MM.1S (cell line): Measurements from ENCODE around the gene SLAIN2.

Source experiments
- DNase-seq: peaks from one replicate; pipeline ENCODE4 v3.0.0-alpha.2; 2015
- H2AFZ ChIP-seq: fragments of 300-600 bp; sonication (generic); 2 replicates; pipeline ENCODE4 v1.6.0; 2016; ENCODE audit warnings: antibody characterized with exemption, low read length
- H3F3A ChIP-seq: fragments of 300-600 bp; sonication (generic); 2 replicates; pipeline ENCODE4 v1.6.1; 2016; ENCODE audit warnings: mild to moderate bottlenecking, antibody characterized with exemption, low read length, moderate library complexity, mixed read lengths; ENCODE audit not compliant: insufficient read depth
- H3K27ac ChIP-seq: fragments of 300-600 bp; sonication (generic); 2 replicates; pipeline ENCODE4 v1.5.1; 2016; ENCODE audit warnings: mild to moderate bottlenecking, low read length
- H3K27me3 ChIP-seq: fragments of 300-600 bp; sonication (generic); replicated peaks from 2 replicates; pipeline ENCODE4 v1.6.0; 2016; ENCODE audit warnings: low read length; ENCODE audit not compliant: insufficient read depth
- H3K36me3 ChIP-seq: fragments of 300-600 bp; sonication (generic); replicated peaks from 2 replicates; pipeline ENCODE4 v1.6.1; 2016; ENCODE audit warnings: mild to moderate bottlenecking, low read length, mixed read lengths; ENCODE audit not compliant: insufficient read depth
- H3K4me1 ChIP-seq: fragments of 300-600 bp; sonication (generic); 2 replicates; pipeline ENCODE4 v1.6.1; 2016; ENCODE audit warnings: low read length, mixed read lengths
- H3K4me2 ChIP-seq: fragments of 300-600 bp; sonication (generic); 2 replicates; pipeline ENCODE4 v1.6.0; 2016; ENCODE audit warnings: low read depth, low read length
- H3K4me3 ChIP-seq: fragments of 300-600 bp; sonication (generic); 2 replicates; pipeline ENCODE4 v1.5.1; 2016; ENCODE audit warnings: low read length, mixed read lengths
- H3K79me2 ChIP-seq: fragments of 300-600 bp; sonication (generic); 2 replicates; pipeline ENCODE4 v1.6.1; 2016; ENCODE audit warnings: mixed run types, low read length, mixed read lengths
- H3K9ac ChIP-seq: fragments of 300-600 bp; sonication (generic); 2 replicates; pipeline ENCODE4 v1.6.1; 2016; ENCODE audit warnings: low read length, mixed read lengths
- H3K9me2 ChIP-seq: fragments of 300-600 bp; sonication (generic); replicated peaks from 2 replicates; pipeline ENCODE4 v1.6.1; 2016; ENCODE audit warnings: mild to moderate bottlenecking, low read length, mixed read lengths; ENCODE audit not compliant: insufficient read depth
- H3K9me3 ChIP-seq: fragments of 300-600 bp; sonication (generic); replicated peaks from 2 replicates; pipeline ENCODE4 v1.6.1; 2016; ENCODE audit warnings: mild to moderate bottlenecking, low read length, mixed read lengths; ENCODE audit not compliant: insufficient read depth
- H4K20me1 ChIP-seq: fragments of 300-600 bp; sonication (generic); 2 replicates; pipeline ENCODE4 v1.6.1; 2016; ENCODE audit warnings: mild to moderate bottlenecking, low read length, moderate library complexity, mixed read lengths; ENCODE audit not compliant: insufficient read depth
- EZH2 ChIP-seq: fragments of 300-600 bp; sonication (generic); optimal IDR thresholded peaks from 2 replicates; pipeline ENCODE3; 2017; ENCODE audit warnings: low read depth, mild to moderate bottlenecking, antibody characterized with exemption, low read length, mixed read lengths
- EZH2phosphoT487 ChIP-seq: fragments of 300-600 bp; sonication (generic); IDR thresholded peaks from 2 replicates; pipeline ENCODE4 v1.6.1; 2018; ENCODE audit warnings: antibody characterized with exemption, low read length
- TF ChIP-seq, protein P1 (sequence below): fragments of 300-600 bp; sonication (generic); IDR thresholded peaks from 2 replicates; pipeline ENCODE4 v1.5.1; 2016; ENCODE audit warnings: antibody characterized with exemption, low read length, mixed read lengths

SLAIN2 gene

GRCh38 chr4:48361012-48361400 is 19.7 kb downstream of the SLAIN2 start:
- H3K4me1 ChIP-seq = no peaks in the 10 kb centered on the region
- no peaks in the 10 kb centered on the region for H3K27me3 ChIP-seq
- no peaks in the 10 kb centered on the region for H4K20me1 ChIP-seq
- H2AFZ ChIP-seq = no peak overlapping the region
- no peaks in the 10 kb centered on the region for H3K36me3 ChIP-seq
- H3K9me3 ChIP-seq = no peaks in the 10 kb centered on the region
- no peaks in the 10 kb centered on the region for H3F3A ChIP-seq
- H3K9ac ChIP-seq = no peak overlapping the region
- DNase-seq = no peak
- no peak for TF ChIP-seq EZH2
- TF ChIP-seq, protein P1, sequence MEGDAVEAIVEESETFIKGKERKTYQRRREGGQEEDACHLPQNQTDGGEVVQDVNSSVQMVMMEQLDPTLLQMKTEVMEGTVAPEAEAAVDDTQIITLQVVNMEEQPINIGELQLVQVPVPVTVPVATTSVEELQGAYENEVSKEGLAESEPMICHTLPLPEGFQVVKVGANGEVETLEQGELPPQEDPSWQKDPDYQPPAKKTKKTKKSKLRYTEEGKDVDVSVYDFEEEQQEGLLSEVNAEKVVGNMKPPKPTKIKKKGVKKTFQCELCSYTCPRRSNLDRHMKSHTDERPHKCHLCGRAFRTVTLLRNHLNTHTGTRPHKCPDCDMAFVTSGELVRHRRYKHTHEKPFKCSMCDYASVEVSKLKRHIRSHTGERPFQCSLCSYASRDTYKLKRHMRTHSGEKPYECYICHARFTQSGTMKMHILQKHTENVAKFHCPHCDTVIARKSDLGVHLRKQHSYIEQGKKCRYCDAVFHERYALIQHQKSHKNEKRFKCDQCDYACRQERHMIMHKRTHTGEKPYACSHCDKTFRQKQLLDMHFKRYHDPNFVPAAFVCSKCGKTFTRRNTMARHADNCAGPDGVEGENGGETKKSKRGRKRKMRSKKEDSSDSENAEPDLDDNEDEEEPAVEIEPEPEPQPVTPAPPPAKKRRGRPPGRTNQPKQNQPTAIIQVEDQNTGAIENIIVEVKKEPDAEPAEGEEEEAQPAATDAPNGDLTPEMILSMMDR = no peak
- no peak for TF ChIP-seq EZH2phosphoT487
- no peak overlapping the region for H3K27ac ChIP-seq
- no peaks in the 10 kb centered on the region for H3K9me2 ChIP-seq
- no peak overlapping the region for H3K4me2 ChIP-seq
- no peak overlapping the region for H3K4me3 ChIP-seq
- peaks cover 26% of the 10 kb centered on the region for H3K79me2 ChIP-seq

DNA sequence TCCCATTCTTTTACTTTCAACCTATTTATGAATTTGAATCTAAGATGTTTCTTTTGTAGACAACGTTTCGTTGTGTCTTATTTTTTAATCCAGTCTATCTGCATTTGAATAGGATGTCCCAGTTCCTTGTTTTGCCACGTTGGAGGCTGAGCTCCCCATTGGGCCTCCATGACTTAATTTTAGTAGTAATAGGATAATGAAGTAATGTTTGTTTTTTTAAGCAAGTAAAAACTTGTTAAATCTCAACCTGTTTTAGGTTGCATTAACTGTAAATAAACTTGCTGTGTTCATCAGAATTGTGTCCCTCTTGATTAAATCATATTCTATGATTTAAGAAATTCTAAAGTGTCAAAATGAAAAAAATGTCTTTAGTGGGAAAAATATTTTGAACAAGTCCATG is 25.3 kb downstream of the SLAIN2 start:
- Histone ChIP-seq H2AFZ (no peak overlapping the region), H3K9me2 (no peaks in the 10 kb centered on the region), H3K27me3 (no peaks in the 10 kb centered on the region), H3K4me2 (no peak overlapping the region), H3K79me2 (peaks cover 20% of the 10 kb centered on the region), H3F3A (no peaks in the 10 kb centered on the region), H3K4me3 (no peak overlapping the region), H4K20me1 (0 out of 2 replicates have a peak, but pooled peaks cover 4% of the 10 kb centered on the region), H3K9me3 (no peaks in the 10 kb centered on the region), H3K27ac (no peak overlapping the region), H3K36me3 (no peaks in the 10 kb centered on the region), H3K4me1 (no peaks in the 10 kb centered on the region), H3K9ac (no peak overlapping the region)
- DNase-seq = no peak
- TF ChIP-seq, protein P1 = no peak
- TF ChIP-seq EZH2 = no peak
- no peak for TF ChIP-seq EZH2phosphoT487

DNA sequence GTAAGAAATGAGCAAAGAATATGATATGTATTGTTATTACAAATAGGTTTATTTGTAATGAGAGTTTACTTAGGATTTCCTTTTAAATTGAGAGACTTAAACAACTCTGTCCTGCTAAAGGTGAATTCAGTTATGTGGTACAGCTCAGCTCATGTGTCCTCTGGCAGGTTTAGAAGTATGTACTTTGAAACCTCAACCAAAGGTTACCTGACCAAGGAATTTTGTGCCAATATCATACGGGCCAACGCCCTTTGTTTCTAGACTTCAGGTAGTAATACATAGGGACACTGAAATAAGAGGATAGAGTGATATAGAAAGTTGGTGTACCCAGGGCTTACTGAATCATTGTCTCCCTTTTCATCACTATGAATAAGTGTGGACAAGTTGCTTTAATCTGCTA is 25.7 kb downstream of the SLAIN2 start:
- Histone ChIP-seq H3K79me2 (peaks cover 20% of the 10 kb centered on the region), H3K4me3 (no peak overlapping the region), H3K9me2 (no peaks in the 10 kb centered on the region), H3K27me3 (no peaks in the 10 kb centered on the region), H4K20me1 (0 out of 2 replicates have a peak, but pooled peaks cover 4% of the 10 kb centered on the region), H3K9ac (no peak overlapping the region), H3K9me3 (no peaks in the 10 kb centered on the region), H3K27ac (no peak overlapping the region), H2AFZ (no peak overlapping the region), H3K4me1 (no peaks in the 10 kb centered on the region), H3K36me3 (no peaks in the 10 kb centered on the region), H3F3A (no peaks in the 10 kb centered on the region), H3K4me2 (no peak overlapping the region)
- DNase-seq = no peak
- no peak for TF ChIP-seq EZH2
- TF ChIP-seq, protein P1 = no peak
- TF ChIP-seq EZH2phosphoT487 = no peak
